ENCODE data around the gene SPAG9.
"Not testable (repeated sequence)": the region's sequence is repeated elsewhere in the genome, so short reads cannot be mapped to it uniquely, and the experiment has no call there.

Gene SPAG9

DNA sequence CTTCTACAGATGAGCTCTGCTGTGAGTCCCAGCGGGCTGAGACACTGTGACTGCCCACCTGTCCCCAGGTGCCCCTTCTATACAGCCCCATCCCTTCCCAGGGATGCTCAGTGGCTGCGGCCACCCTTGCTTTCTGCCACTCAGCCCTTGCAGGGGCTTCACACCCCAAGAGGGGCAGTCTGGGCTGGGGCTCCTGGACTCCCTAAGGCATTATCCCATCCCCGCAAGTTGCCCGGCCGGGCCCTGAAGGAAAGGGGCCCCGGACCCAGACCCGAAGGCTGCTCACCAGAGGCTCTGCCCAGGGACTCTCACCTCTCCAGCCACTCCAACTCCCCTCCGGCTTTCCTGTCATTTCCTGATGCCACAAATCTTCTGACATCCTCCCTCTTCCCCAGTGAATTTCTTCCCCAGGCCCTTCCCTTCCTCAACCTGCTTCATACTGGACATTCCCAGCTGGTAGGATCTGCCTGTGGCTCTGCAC lies 166.0 kb downstream of the SPAG9 start:
- no peak for DNase-seq (ENCODE audit: low read depth, low spot score)

DNA sequence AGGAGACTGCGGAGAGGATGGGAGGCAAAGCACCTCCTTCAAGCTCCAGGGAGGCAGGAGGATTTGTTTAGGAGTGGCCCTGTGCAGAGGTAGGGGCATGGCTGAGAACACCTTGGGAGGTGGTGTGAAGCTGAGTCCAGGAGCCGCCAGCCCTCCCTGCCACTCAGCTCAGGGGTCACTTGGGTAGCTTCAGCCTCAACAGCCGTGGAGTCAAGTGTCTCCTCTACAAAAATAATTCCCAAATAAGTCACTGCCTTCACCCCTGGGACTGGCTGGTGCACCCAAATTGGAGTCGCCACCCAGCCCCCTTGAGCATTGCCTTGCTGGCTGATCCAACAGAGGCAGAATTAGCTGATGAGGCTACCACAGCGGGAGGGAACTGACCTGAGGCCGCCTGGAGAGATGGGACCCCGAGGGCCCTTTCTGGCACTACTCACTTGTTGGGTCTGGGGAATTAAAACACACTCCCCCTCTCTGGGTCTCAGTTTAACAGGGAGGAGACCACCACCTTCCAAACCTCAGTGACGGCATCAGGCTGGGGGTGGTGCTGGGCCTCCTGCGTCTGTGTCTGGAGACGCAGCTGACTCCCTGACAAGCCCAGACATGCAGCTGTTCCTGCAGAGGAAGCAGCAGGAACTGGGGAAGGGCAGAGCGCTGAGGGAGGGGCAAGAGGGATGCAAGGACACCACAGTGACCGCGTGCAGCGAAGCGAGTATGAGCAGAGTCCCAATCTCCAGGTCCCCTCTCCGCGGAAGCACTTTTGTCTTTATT lies 166.7 kb downstream of the SPAG9 start:
- DNase-seq (ENCODE audit: low read depth, low spot score): no peak

DNA sequence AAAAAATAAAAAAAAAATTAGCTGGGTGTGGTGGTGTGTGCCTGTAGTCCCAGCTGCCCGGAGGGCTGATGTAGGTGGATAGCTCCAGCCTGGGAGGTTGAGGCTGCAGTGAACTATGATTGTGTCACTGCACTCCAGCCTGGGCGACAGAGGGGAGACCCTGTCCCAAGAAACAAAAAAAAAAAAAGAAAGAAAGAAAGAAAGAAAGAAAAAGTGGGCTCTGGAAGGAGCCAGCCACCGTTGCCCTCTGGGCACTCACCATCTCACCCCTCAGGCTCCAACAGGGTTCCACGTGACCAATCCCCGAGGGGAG lies 167.2 kb downstream of the SPAG9 start:
- DNase-seq (ENCODE audit: low read depth, low spot score): no peak

DNA sequence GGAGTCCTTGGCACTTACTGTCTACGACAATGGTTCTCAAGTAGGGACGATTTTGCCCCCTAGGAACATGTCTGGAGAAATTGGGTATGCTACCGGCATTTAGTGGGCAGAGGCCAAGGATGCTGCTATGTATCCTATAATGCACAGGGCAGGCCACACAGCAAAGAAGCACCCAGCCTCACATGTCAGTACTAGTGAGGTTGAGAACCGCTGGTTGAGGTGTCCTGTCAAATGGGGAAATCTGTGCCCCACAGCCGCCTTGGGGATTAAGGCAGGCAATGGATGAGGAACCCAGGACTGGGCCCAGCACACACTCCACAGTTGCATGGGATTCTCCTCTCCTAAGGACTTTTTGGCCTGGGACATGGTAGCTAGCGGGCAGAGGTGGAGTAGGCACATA lies 167.8 kb downstream of the SPAG9 start:
- no peak for DNase-seq (ENCODE audit: low read depth, low spot score)

DNA sequence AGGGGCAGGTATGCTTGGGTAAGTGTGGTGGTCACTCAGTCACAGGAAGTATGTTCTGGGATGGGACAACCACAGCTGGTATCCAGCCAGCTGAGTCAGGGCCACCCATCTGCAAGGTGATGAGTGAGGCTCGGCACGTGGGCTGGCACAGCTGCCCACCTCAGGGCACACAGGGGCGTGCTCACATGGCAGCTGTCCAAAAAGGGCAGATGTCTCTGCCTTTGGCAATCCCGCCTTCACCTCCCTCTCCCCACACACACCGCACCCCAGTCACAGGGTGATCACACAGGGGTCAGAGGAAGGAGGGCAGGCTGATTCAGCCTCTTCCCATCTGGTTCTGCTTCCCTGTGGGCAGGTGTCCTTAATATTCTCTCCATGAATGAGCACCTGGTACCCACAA lies 168.7 kb downstream of the SPAG9 start:
- DNase-seq (ENCODE audit: low read depth, low spot score): no peak

DNA sequence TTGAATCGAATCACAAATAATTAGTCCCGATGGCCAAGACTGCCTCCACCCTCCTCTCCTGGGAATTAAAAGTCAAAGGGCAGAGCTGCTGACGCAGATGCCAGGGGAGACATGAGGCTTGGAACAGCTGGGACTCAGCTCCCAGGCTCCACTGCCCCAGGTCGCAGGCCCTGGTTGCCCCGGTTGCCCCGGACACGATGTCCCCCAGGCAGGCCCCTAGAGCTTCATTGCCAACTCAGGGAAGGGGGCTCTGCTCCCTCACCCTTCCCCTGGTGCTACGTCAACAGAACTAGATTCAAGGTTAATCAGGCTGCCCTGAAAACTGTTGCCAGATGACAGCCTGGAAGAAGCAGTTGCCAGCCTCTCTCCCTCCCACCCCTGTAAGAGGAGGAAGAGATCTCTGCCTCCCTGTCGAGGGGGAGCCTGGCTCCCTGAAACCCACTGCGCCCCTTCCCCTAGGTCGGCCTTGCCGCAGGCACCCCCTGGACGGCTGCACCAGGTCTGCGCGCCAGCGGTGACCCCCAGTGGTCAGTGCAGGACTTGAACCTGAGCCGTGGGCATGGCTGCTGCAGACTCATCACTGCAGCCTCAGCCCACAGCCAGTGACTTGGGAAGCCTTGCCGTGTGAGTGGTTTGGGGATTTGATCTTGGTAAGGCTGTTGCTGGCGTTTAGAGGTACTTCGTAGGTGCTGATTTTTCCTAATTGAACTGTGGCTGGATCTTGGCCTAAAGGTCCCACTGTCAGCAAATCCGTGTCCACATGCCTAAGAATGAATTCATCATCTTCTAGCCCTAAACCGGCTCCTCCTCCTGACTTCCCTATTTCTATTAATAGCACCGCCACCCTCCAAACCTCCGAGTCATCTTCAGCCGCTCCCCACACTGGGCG lies 170.4 kb downstream of the SPAG9 start:
- no peak for DNase-seq (ENCODE audit: low read depth, low spot score)

DNA sequence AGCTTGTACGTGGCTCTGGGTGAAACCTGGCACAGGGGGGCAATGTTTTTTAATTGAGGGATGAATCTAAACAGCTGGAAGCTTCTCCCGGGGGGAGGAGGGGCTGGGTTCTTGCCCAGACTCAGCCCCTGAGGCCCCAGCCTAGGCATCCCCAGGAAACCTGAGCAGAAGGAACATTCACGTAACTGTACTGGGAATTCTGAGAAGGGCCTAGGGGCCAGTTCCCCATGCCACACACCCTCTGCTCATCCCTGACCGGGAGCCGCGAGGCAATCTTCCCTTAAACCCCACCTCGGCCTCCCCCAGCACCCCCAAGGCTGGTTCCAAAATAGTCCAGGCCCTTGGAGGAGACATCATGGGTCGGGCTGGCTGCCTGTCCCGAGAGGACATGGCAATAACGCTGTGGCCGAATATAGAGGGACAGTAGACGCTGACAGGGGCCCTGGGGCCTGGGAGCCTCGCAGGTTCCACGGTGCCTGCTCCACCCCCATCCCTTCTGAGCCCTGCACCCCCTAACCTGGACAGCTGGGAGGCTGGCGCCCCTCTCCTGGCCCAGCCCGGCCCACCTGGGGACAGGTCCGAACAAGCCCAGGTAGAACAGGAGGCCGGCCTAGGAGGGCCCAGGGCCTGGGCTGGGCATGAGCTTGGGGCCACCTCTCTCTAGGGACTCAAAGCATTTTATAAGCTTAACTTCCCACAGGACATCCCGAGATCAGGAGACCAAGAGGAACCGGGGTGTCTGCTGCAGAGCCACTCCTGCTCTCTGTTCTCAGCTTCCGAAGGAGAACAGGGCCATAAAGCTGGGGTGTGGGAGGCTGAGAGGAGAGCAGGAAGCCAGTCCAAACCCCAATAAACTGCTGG lies 171.3 kb downstream of the SPAG9 start:
- DNase-seq (ENCODE audit: low read depth, low spot score): no peak

DNA sequence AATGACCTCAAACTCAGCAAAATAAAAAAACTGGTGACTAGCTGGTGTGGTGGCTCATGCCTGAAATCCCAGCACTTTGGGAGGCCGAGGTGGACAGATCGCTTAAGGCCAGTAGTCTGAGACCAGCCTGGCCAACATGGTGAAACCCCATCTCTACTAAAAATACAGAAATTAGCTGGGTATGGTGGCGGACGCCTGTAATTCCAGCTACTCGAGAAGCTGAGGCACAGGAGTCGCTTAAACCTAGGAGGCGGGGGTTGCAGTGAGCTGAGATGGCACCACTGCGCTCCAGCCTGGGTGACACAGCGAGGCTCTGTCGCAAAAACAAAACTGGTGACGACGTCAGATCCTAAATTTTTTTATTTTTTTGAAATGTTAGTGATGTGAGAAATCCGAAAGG lies 172.0 kb downstream of the SPAG9 start:
- DNase-seq (ENCODE audit: low read depth, low spot score): no peak

DNA sequence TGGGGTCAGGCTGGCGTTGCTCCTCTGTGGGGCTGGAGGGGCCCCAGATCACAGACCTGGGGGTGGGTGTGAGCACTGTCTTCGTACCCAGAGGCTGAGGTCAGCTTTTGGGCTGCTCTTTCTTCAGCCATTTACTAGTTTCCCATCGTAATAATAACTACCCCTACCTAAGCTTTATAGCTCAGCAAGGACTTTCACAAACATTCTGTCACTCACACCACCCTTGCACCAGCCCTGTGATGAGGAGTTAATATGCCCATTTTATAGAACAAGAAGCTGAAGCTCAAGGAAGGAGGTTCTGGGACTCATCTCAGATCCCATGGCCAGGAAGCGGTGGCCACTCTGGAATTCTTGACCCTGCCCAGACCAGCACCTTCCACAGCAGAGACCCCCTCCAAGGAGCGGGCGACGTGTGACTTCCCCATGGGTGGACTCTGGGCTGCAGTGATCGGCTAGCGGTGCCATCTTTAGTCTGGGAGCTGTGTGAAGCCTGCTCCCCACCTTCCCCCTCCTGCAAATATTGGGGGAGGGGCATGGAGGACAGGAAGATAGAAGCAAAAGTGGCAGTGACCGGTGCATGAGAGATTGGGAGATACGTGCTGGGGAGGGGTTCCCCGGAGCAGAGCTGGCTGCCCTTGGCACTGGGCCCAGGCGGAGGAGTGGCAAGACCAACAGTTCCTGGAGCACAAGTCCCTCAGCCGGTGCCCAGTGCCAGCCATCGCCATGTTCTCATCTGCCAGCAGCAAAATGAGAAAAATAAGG lies 172.7 kb downstream of the SPAG9 start:
- no peak for DNase-seq (ENCODE audit: low read depth, low spot score)

DNA sequence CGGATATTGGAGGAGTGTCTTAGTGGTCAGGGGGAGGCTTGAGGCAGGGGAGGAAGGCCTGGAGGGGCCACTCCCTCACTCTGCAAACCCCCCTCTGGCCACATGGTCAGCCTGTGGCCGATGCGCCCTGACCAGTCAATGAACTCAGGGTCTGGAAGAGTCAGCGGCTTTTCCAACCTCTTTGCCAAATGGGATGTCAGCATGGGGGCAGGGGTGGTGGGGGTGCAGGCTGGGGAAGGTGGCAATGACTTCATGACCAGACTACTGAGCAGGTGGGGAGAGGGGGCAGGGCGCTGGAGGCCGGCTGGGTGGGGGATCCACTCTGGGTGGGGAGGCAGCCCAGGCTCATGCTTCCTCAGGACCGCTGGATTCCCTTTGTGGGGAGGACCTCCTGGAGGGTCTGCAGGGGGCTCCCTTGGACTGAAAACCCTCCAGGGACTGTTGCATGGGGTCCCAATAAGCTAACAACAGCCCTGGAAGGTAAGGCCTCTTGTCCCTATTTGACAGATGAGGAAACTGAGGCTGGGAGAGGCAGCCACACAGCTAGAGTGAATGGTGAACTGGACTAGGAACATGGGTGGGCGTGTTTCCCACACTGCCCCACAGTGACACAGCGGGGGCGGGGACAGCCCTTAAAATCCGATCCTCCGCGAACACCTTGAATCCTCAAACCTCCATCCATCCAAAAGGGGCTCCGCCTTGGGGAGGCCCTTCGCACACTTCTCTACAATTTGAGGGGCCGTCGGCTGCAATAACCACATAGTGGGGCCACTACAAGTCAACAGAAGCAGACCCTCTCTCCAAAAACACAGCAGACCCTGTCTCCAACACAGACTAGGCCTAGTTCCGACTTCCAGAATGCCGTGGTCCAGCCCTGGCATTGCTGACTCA lies 173.5 kb downstream of the SPAG9 start:
- no peak for DNase-seq (ENCODE audit: low read depth, low spot score)

DNA sequence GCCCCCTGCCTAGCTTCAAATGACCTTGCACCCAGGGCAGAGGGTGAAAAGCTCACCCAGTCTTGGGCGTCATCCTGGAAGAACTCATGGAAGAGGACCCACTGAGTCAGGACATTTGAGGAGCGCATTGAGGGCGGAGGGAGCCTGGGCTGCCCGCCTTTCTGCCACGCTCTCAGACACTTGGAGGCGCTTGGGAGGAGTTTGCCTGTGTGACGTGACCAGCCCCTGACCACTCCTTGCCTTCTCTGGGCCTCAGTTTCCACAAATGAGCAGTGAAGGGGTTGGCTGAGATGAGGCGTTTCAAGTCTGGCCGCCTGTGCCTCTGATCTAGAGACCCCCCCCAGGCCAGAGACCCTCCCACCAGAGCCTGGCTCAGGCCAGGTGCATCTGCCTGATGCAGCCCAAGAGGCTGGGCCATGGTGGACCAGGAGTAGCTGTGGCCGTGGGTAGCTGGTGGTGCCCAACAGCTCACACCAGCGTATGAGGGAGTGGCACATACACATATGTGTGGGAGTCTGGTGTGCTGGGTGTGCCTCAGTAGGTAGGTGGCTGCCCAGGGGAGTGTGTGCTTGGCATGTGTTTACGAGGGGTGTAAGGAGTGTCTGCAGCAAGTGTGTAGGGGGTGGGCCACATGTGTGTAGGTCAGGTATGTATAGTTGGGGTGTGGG lies 174.3 kb downstream of the SPAG9 start:
- no peak for DNase-seq (ENCODE audit: low read depth, low spot score)

DNA sequence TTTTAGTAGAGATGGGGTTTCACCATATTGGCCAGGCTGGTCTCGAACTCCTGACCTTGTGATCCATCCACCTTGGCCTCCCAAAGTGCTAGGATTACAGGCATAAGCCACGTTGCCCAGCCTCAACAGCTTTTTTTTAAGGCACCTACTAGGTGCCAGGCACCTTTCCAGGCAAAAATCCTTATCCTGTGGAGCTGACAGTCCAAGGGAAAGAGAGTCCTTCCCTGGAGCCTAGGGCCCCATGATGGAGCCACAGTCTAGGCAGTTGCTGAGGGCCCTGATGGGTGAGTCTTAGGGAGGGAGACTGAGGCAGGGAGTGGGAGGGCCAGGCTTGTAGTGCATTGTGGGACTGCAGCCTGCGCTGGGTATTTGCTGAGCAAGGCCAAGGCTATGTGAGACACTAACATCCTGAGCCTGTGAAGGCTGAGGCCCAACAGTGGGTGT lies 174.9 kb downstream of the SPAG9 start:
- no peak for DNase-seq (ENCODE audit: low read depth, low spot score)

DNA sequence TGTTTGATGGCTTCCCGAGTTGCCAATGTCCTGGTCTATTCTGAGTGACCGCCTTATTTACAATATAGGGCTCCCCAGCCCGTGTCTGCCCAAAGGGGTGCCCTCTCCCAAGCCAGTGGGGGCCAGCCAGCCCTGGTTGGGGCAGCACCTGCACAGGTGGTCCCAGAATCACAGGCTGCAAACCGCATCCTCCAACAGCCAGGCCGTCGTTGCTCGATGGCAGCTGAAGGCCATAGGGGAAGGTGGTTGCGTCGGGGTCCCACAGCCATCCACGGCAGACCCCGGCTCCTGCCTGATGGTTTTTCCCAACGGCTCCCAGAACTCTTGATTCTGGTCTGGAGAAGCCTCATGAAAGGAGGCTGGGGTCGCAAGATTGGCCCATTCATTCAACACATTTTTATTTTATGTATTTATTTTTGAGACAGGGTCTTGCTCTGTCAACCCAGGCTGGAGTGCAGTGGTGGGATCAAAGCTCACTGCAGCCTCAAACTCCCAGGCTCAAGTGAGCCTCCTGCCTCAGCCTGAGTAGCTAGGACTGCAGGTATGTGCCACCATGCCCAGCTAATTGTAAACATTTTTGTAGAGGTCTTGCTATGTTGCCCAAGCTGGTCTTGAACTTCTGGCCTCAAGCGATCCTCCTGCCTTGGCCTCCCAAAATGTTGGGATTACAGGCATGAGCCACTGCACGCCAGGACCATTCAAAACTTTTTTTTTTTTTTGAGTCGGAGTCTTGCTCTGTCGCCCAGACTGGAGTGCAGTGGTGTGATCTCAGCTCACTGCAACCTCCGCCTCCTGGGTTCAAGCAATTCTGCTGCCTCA lies 175.6 kb downstream of the SPAG9 start:
- no peak for DNase-seq (ENCODE audit: low read depth, low spot score)

DNA sequence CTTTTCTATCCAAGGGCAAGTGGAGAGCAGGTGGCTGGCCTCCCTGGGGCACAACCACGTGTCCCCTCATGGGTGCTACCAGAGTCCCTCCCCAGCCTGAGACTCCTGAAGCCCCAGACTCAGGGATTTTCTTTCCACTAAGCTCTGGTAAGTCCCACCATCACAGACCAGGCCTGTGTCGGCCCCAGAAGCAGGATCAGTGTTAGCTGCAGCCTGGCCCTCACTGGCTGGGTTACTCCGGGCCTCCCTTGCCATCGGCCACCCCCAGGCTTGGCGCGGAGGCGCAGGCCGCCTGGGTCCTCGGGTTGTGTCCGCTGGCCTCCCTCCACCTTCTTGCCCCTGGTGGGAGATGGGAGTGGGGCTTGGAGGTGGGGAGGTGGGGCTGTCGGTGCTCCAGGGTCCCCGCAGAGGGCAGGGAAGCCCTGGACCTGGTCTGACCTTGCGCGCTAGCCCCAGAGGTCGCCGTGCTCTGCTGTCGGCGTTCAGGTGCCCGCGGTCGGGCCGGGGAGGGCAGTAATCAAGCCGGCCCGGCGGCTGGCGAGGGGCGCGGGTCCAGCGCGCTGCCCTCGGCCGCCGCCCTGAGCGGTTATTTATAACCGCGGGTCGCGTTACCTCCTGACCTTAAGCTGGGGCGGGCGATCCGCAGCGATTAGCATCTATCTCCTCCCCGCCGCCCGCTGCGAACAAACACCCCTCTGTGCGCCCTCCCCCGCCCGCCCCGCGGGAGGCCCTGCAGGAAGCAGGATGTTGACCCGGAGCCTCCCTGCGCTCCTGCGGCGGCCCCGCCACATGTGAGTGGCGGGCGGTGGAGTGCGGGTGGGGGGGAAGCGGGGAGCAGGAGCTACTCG lies 176.4 kb downstream of the SPAG9 start:
- DNase-seq (ENCODE audit: low read depth, low spot score): no peak

DNA sequence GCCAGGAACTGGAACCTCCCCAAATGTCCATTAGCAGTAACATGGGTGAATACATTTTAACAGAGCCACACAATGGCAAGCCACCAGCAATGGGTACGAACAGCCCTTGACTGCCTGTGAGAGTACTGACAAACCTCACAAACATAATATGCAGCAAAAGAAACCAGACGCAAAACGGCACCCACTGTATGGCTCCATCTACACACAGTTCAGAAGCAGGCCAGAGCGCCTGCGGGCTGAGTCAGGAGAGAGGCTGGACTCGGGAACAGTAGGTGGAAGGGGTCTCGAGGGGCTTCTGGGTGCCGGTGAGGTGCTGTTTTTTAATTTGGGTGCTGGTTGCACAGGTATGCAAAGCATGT lies 177.1 kb downstream of the SPAG9 start:
- DNase-seq (ENCODE audit: low read depth, low spot score): no peak

DNA sequence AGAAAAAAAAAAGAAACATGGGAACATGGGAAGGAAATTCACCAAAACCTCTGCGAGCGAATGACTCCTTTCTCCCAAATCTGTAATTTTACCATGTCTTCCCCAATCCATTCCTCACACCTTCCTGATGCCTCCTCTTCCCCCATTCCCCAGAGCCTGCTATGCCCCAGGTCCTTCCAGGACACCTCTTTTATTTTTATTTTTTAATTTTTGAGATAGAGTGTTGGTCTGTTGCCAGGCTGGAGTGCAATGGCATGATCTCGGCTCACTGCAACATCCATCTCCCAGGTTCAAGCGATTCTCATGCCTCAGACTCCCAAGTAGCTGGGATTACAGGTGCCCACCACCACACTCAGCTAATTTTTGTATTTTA lies 179.0 kb downstream of the SPAG9 start:
- not testable (repeated sequence) for DNase-seq (ENCODE audit: low read depth, low spot score)

DNA sequence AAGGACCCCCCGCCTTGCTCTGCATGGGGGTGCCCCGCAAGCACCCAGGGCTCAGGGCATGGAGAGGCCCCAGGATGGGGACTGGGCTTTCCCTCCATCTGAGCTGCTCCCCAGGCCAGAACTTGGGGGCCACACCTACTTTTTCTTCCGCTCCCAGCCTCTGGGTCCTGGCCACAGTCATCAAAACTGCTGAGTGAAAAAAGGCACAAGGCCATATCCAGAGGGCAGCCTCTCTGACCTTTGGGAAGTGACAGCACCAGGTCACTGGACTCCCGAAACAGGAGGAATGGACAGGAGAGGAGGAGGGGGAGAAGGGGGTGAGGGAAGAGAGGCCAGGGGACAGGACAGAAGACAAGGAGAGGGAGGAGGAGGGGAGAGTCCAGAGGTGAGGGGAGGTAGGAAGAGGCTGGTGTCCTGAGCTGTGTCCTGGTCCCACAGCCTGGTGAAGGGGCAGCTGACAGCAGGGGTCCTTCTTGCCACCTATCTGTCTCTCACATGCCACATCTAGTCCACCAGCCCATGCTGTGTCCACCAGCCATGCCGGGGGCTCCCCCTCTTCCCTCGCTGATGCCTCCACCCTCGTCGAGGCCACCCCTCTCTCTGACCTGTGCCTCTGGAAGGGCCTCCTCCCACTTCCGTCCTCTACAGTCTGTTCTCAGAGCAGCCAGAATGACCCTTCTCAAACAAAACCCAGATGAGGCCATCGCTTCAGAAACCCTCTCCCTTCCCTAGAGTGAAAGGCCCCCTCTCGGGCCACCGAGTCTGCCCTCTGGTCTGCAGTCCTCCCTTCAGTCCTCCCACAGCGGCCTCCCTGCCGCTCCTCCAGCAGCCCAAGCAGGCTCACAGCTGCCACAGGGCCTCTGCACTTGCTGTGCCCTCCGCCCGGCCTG lies 180.6 kb downstream of the SPAG9 start:
- DNase-seq (ENCODE audit: low read depth, low spot score): no peak

Data from iPS DF 19.7 (cell line).